T47D (cell line): ENCODE measurements around the gene TAS1R3.

Experiments
- DNase-seq, 2 experiments: peaks; one replicate each; pipeline versions ENCODE4 v3.0.0 to v3.0.0-alpha.2; 2011 to 2012; ENCODE audit warnings: low read depth in 1 of 2, low spot score in 1 of 2
- JUND ChIP-seq: IDR thresholded peaks from 2 replicates; pipeline ENCODE4 v1.6.1; 2012; ENCODE audit warnings: low read depth
- in situ Hi-C: cut with HindIII; loops from 2 replicates; pipeline ENCODE4 v1.10.0; 2016; ENCODE audit warnings: low sequenced_read_pairs, low pct_unique_long_range_greater_than_20kb

The TAS1R3 gene

GRCh38 chr1:1331068-1331965 is at the start of gene TAS1R3:
Gene TAS1R3, plus strand, starts transcription at chr1:1331280. Its CDS starts 66 bp downstream, at chr1:1331346.
- in situ Hi-C loops = no loop called here
- TF ChIP-seq JUND = no peak
- DNase-seq = no peak

- TF ChIP-seq JUND = no peak
- in situ Hi-C loops = no loop called here
- no peak for DNase-seq
These were observed 49.4 kb upstream of the TAS1R3 start for GRCh38 chr1:1281533-1282321.

GRCh38 chr1:1282998-1283397 is 48.1 kb upstream of the TAS1R3 start:
- in situ Hi-C loops = no loop called here
- DNase-seq = no peak
- no peak for TF ChIP-seq JUND

- DNase-seq = no peak
- TF ChIP-seq JUND = no peak
- in situ Hi-C loops = no loop called here
These were observed 47.3 kb upstream of the TAS1R3 start for GRCh38 chr1:1283821-1284220.

- DNase-seq = no peak
- in situ Hi-C loops = no loop called here
- no peak for TF ChIP-seq JUND
These were observed 46.6 kb upstream of the TAS1R3 start for GRCh38 chr1:1284221-1285101.

- TF ChIP-seq JUND = no peak
- in situ Hi-C loops = no loop called here
- no peak for DNase-seq
These were observed 45.9 kb upstream of the TAS1R3 start for GRCh38 chr1:1285102-1285571.

- TF ChIP-seq JUND = no peak
- no peak for DNase-seq
- in situ Hi-C loops = no loop called here
These were observed 45.3 kb upstream of the TAS1R3 start for GRCh38 chr1:1285611-1286311.

- in situ Hi-C loops = no loop called here
- no peak for TF ChIP-seq JUND
- no peak for DNase-seq
These were observed 44.5 kb upstream of the TAS1R3 start for GRCh38 chr1:1286313-1287261.

- DNase-seq = no peak
- TF ChIP-seq JUND = no peak
- in situ Hi-C loops = no loop called here
These were observed 43.6 kb upstream of the TAS1R3 start for GRCh38 chr1:1287288-1288110.

- in situ Hi-C loops = no loop called here
- peak; percentile 78 to 84 for DNase-seq
- no peak for TF ChIP-seq JUND
These were observed 40.8 kb upstream of the TAS1R3 start for GRCh38 chr1:1290238-1290731.
